Fibroblast of lung (primary cell): Measurements from ENCODE around the gene FSTL5. TPM values are rescaled to one million over a fixed set of nuclear protein-coding genes. Genes with fewer than 3 reads are reported as not detected.

Source experiments
- DNase-seq, 2 donors: peaks; one replicate each; pipeline versions ENCODE4 v3.0.0 to v3.0.0-alpha.2; 2010; ENCODE audit warnings: low read depth in 2 of 2
- H2AFZ ChIP-seq: 2 replicates; pipeline ENCODE4 v1.5.1; 2012; ENCODE audit warnings: low read length, control low read depth, inconsistent platforms
- H3K27ac ChIP-seq: 2 replicates; pipeline ENCODE4 v1.5.1; 2011; ENCODE audit warnings: low read length, control low read depth; ENCODE audit not compliant: insufficient read depth
- H3K27me3 ChIP-seq: 2 replicates; pipeline ENCODE4 v1.5.1; 2011; ENCODE audit warnings: mild to moderate bottlenecking, low read length; ENCODE audit not compliant: control insufficient read depth, insufficient read depth
- H3K36me3 ChIP-seq: 2 replicates; pipeline ENCODE4 v1.5.1; 2011; ENCODE audit warnings: low read length; ENCODE audit not compliant: control insufficient read depth, insufficient read depth
- H3K4me1 ChIP-seq: 2 replicates; pipeline ENCODE4 v1.5.1; 2011; ENCODE audit warnings: low read length; ENCODE audit not compliant: control insufficient read depth, insufficient read depth; ENCODE audit errors: extremely low read depth
- H3K4me2 ChIP-seq: 2 replicates; pipeline ENCODE4 v1.5.1; 2011; ENCODE audit warnings: low read length, control low read depth; ENCODE audit not compliant: insufficient read depth; ENCODE audit errors: extremely low read depth
- H3K4me3 ChIP-seq, 4 experiments: fragments of 200-600 bp in 1 of 4; sonication (generic) in 1 of 4; replicated peaks in 1 of 4; 2 replicates each; pipeline ENCODE4 v1.5.1; 2011 to 2016; ENCODE audit warnings: low read length in 4 of 4, low read depth in 3 of 4, mild to moderate bottlenecking in 3 of 4, control low read depth in 2 of 4, inconsistent platforms in 1 of 4, mixed read lengths in 1 of 4; ENCODE audit not compliant: insufficient read depth in 1 of 4; ENCODE audit errors: control extremely low read depth in 1 of 4
- H3K79me2 ChIP-seq: 2 replicates; pipeline ENCODE4 v1.5.1; 2012; ENCODE audit warnings: mild to moderate bottlenecking, low read length, inconsistent platforms; ENCODE audit not compliant: control insufficient read depth, insufficient read depth
- H3K9ac ChIP-seq: 2 replicates; pipeline ENCODE4 v1.5.1; 2011; ENCODE audit warnings: mild to moderate bottlenecking, low read length, control low read depth; ENCODE audit not compliant: insufficient read depth
- H3K9me3 ChIP-seq: 2 replicates; pipeline ENCODE4 v1.5.1; 2012; ENCODE audit warnings: low read depth, low read length; ENCODE audit not compliant: control insufficient read depth, insufficient read depth
- H4K20me1 ChIP-seq: 2 replicates; pipeline ENCODE4 v1.5.1; 2011; ENCODE audit warnings: low read length; ENCODE audit not compliant: control insufficient read depth, insufficient read depth; ENCODE audit errors: extremely low read depth
- EZH2 ChIP-seq: IDR thresholded peaks from 2 replicates; pipeline ENCODE4 v1.5.1; 2012; ENCODE audit warnings: low read length, control low read depth, mild to moderate bottlenecking; ENCODE audit errors: missing control alignments
- polyA plus RNA-seq, 2 donors: library from polyadenylated mRNA; depleted of rRNA in 1 of 2; stranded (reverse) in 1 of 2; unstranded in 1 of 2; fragments of >200 nt; gene quantifications; 2 replicates each; pipeline ENCODE4 v1.2.1, GENCODE V29; 2011 to 2012; ENCODE audit warnings: missing spikeins in 1 of 2
- total RNA-seq: library from RNA; depleted of rRNA; stranded (reverse); fragments of >200 nt; gene quantifications from 2 replicates; pipeline ENCODE4 v1.2.1, GENCODE V29; 2014
- TF ChIP-seq, protein P1 (sequence below), 2 donors: IDR thresholded peaks in 1 of 2; conservative IDR thresholded peaks in 1 of 2; 1 replicate in 1 of 2; 2 replicates in 1 of 2; pipeline ENCODE4 v1.5.1; 2011 to 2012; ENCODE audit warnings: low read length in 2 of 2, control low read depth in 1 of 2, inconsistent platforms in 1 of 2, low read depth in 1 of 2, mild to moderate bottlenecking in 1 of 2

FSTL5 gene
- total and polyA plus RNA-seq, 2 donors (not counting 1 experiment from before 2014, with no cell fraction given), result 0.11 to 0.33 TPM

DNA sequence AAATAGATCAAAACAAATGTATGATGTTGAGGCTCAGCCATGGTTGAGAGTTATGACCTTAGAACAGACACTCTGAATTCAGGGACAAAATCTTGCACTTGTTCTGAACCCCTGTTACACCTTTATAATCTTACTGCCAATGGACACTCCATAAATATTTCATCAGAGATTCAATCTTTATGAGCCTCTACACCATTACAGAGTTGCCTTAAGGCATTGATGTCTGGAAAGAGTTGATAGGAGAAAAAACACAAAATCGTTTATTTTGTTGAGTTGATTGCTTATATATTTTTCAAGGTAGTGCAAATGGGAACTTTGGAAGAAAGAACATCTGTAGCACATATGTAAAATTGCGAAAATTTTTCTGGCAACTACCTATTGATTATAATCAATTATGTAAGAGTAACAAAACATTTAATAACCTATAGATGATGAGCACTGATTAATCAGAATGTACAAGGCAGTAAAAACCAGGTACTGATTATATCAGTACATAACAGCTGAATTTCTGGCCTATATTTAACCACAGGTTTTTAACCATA is 568.5 kb downstream of the FSTL5 start:
- H3K9ac ChIP-seq, result no peak overlapping the region
- H3K79me2 ChIP-seq, result no peaks in the 10 kb centered on the region
- no peak overlapping the region for H3K4me3 ChIP-seq
- H3K36me3 ChIP-seq, result no peaks in the 10 kb centered on the region
- H3K27ac ChIP-seq, result no peak overlapping the region
- no peak overlapping the region for H2AFZ ChIP-seq
- DNase-seq, result no peak
- no peaks in the 10 kb centered on the region for H3K4me1 ChIP-seq
- no peaks in the 10 kb centered on the region for H4K20me1 ChIP-seq
- H3K27me3 ChIP-seq, result no peaks in the 10 kb centered on the region
- no peak overlapping the region for H3K4me2 ChIP-seq
- TF ChIP-seq EZH2, result no peak
- TF ChIP-seq, protein P1, sequence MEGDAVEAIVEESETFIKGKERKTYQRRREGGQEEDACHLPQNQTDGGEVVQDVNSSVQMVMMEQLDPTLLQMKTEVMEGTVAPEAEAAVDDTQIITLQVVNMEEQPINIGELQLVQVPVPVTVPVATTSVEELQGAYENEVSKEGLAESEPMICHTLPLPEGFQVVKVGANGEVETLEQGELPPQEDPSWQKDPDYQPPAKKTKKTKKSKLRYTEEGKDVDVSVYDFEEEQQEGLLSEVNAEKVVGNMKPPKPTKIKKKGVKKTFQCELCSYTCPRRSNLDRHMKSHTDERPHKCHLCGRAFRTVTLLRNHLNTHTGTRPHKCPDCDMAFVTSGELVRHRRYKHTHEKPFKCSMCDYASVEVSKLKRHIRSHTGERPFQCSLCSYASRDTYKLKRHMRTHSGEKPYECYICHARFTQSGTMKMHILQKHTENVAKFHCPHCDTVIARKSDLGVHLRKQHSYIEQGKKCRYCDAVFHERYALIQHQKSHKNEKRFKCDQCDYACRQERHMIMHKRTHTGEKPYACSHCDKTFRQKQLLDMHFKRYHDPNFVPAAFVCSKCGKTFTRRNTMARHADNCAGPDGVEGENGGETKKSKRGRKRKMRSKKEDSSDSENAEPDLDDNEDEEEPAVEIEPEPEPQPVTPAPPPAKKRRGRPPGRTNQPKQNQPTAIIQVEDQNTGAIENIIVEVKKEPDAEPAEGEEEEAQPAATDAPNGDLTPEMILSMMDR (conservative IDR thresholded peaks at IDR 0.05 in 1 of 2, IDR thresholded peaks at IDR 0.05 in 1 of 2; ENCODE audit: low read depth in 1 of 2, low read length in 2 of 2), result no peak
- H3K9me3 ChIP-seq, result no peaks in the 10 kb centered on the region

DNA sequence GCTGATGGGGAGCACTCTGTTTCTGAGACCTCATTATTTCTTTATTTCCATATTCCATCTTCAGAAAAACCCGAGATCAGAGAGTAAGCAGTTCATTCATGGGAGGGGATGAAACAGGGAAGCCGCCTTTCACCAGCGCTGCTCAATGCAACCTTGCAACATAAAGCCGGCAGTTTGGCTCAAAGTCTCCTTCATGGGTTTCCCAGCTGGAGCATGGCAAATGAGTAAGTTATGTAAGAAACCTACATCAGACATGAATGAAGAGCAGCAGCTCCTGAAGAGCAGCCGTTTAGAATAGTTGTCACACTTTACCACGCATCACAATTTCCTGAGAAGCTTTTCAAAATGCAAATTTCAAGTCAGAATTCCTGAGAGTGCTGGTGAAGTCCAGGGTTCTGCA is 578.8 kb downstream of the FSTL5 start:
- no peak for DNase-seq
- no peak overlapping the region for H3K4me2 ChIP-seq

DNA sequence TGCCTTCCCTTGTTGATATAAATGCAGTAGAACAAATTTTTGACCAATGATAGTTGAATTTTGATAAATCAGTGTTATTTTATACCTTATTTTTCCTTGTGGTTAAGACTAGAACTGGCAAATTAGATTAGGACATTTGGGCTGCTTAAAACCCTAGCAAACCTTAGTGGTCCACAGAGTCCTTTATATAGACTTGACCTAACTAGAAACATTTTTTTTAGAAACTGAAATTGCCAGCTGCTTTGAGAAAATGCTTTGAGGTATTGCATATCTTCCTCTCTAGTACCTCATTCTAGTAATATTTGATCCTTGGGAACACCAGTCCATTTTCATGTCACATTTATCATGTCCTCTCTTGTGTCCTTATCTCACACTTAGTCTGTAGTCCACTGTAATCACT is 580.3 kb downstream of the FSTL5 start:
- no peak for TF ChIP-seq EZH2
- TF ChIP-seq, protein P1 (conservative IDR thresholded peaks at IDR 0.05 in 1 of 2, IDR thresholded peaks at IDR 0.05 in 1 of 2; ENCODE audit: low read depth in 1 of 2, low read length in 2 of 2), result no peak
- no peaks in the 10 kb centered on the region for H3K4me1 ChIP-seq
- no peaks in the 10 kb centered on the region for H3K27me3 ChIP-seq
- H4K20me1 ChIP-seq, result no peaks in the 10 kb centered on the region
- no peak for DNase-seq
- H3K36me3 ChIP-seq, result no peaks in the 10 kb centered on the region
- no peaks in the 10 kb centered on the region for H3K79me2 ChIP-seq
- H3K4me2 ChIP-seq, result no peak overlapping the region
- no peak overlapping the region for H3K4me3 ChIP-seq
- H3K9ac ChIP-seq, result no peak overlapping the region
- no peak overlapping the region for H2AFZ ChIP-seq
- H3K9me3 ChIP-seq, result no peaks in the 10 kb centered on the region
- H3K27ac ChIP-seq, result no peak overlapping the region

More for the DNA sequence above, 578.8 kb downstream of the FSTL5 start:
- H3K79me2 ChIP-seq, result no peaks in the 10 kb centered on the region
- no peaks in the 10 kb centered on the region for H3K27me3 ChIP-seq
- no peaks in the 10 kb centered on the region for H3K36me3 ChIP-seq
- no peak overlapping the region for H3K4me3 ChIP-seq
- no peak overlapping the region for H3K27ac ChIP-seq
- H3K9ac ChIP-seq, result no peak overlapping the region
- no peaks in the 10 kb centered on the region for H3K4me1 ChIP-seq
- TF ChIP-seq, protein P1 (conservative IDR thresholded peaks at IDR 0.05 in 1 of 2, IDR thresholded peaks at IDR 0.05 in 1 of 2; ENCODE audit: low read depth in 1 of 2, low read length in 2 of 2), result no peak
- TF ChIP-seq EZH2, result no peak
- H2AFZ ChIP-seq, result no peak overlapping the region
- H4K20me1 ChIP-seq, result no peaks in the 10 kb centered on the region
- H3K9me3 ChIP-seq, result no peaks in the 10 kb centered on the region
